ENCODE measurements around the gene SAMD3. TPM values are rescaled to one million over a fixed set of nuclear protein-coding genes. Genes with fewer than 3 reads are reported as not detected.

SAMD3 gene
- total RNA-seq, 4 donors from 2014 or later = 4.0 to 4.4 TPM; not detected in 2

GRCh38 chr6:130229645-130230044 lies 6.9 kb upstream of the SAMD3 start:
- Histone ChIP-seq H3K4me1 (no peaks in the 10 kb centered on the region), H3K9me3 (no peaks in the 10 kb centered on the region), H3K4me3 (no peak overlapping the region), H3K27me3 (no peaks in the 10 kb centered on the region), H3K36me3 (no peaks in the 10 kb centered on the region), H3K27ac (no peak overlapping the region)
- no peak for DNase-seq
- TF ChIP-seq CTCF (IDR thresholded peaks at IDR 0.05) (no peak), POLR2AphosphoS5 (IDR thresholded peaks at IDR 0.05) (no peak), POLR2A (IDR thresholded peaks at IDR 0.05) (no peak), EP300 (IDR thresholded peaks at IDR 0.05; ENCODE audit: low read depth) (no peak)
- in situ Hi-C loops (cut with MboI; ENCODE audit: low pct_ligation_motif_present in 1 of 4, low pct_unique_long_range_greater_than_20kb in 1 of 4, low sequenced_read_pairs in 3 of 4) = no loop called here
- intact Hi-C loops (cut with DNase I; ENCODE audit: low total_unique reads) = no loop called here
- 47 to 72% methylated on average over 4 of the region's 4 CpGs for WGBS, 2 donors (ENCODE audit: low coverage in 1 of 2)

- WGBS, 2 donors (ENCODE audit: low coverage in 1 of 2) = 81 to 94% methylated on average over 3 to 5 of the region's 5 CpGs
- H3K4me3 ChIP-seq = no peak overlapping the region
- no peaks in the 10 kb centered on the region for H3K9me3 ChIP-seq
- intact Hi-C loops (cut with DNase I; ENCODE audit: low total_unique reads) = no loop called here
- in situ Hi-C loops (cut with MboI; ENCODE audit: low pct_ligation_motif_present in 1 of 4, low pct_unique_long_range_greater_than_20kb in 1 of 4, low sequenced_read_pairs in 3 of 4) = no loop called here
- TF ChIP-seq CTCF (IDR thresholded peaks at IDR 0.05) (no peak), POLR2A (IDR thresholded peaks at IDR 0.05) (no peak), POLR2AphosphoS5 (IDR thresholded peaks at IDR 0.05) (no peak), EP300 (IDR thresholded peaks at IDR 0.05; ENCODE audit: low read depth) (no peak)
- H3K4me1 ChIP-seq = no peaks in the 10 kb centered on the region
- H3K27ac ChIP-seq = no peak overlapping the region
- H3K27me3 ChIP-seq = no peaks in the 10 kb centered on the region
- no peaks in the 10 kb centered on the region for H3K36me3 ChIP-seq
- DNase-seq = peak; percentile 36
Observed at GRCh38 chr6:130223508-130223907, 757 bp upstream of the SAMD3 start.

GRCh38 chr6:130218134-130218533 lies 4.6 kb downstream of the SAMD3 start:
- no peaks in the 10 kb centered on the region for H3K9me3 ChIP-seq
- intact Hi-C loops (cut with DNase I; ENCODE audit: low total_unique reads) = loop anchor here (10.0 kb wide), 1 partner anchor 343 kb away; no protein-coding TSS in a partner anchor
- no peak overlapping the region for H3K4me3 ChIP-seq
- in situ Hi-C loops (cut with MboI; ENCODE audit: low pct_ligation_motif_present in 1 of 4, low pct_unique_long_range_greater_than_20kb in 1 of 4, low sequenced_read_pairs in 3 of 4) = no loop called here
- no peaks in the 10 kb centered on the region for H3K27me3 ChIP-seq
- WGBS, 2 donors (ENCODE audit: low coverage in 1 of 2) = 80 to 92% methylated on average over 1 to 8 of the region's 8 CpGs
- DNase-seq = no peak
- TF ChIP-seq POLR2AphosphoS5 (IDR thresholded peaks at IDR 0.05) = no peak
- no peak for TF ChIP-seq POLR2A (IDR thresholded peaks at IDR 0.05)
- TF ChIP-seq CTCF (IDR thresholded peaks at IDR 0.05) = no peak
- no peak for TF ChIP-seq EP300 (IDR thresholded peaks at IDR 0.05; ENCODE audit: low read depth)
- no peaks in the 10 kb centered on the region for H3K36me3 ChIP-seq
- no peak overlapping the region for H3K27ac ChIP-seq
- no peaks in the 10 kb centered on the region for H3K4me1 ChIP-seq

GRCh38 chr6:130216620-130217019 lies 6.1 kb downstream of the SAMD3 start:
- H3K36me3 ChIP-seq = no peaks in the 10 kb centered on the region
- intact Hi-C loops (cut with DNase I; ENCODE audit: low total_unique reads) = loop anchor here (10.0 kb wide), 1 partner anchor 342 kb away; no protein-coding TSS in a partner anchor
- 81 to 83% methylated on average over 4 of the region's 4 CpGs for WGBS, 2 donors (ENCODE audit: low coverage in 1 of 2)
- no peaks in the 10 kb centered on the region for H3K9me3 ChIP-seq
- H3K4me3 ChIP-seq = no peak overlapping the region
- H3K4me1 ChIP-seq = peaks cover 0 to 13% (median 0%) of the 10 kb centered on the region in 4 donors
- TF ChIP-seq CTCF (IDR thresholded peaks at IDR 0.05) (no peak), POLR2A (IDR thresholded peaks at IDR 0.05) (no peak), POLR2AphosphoS5 (IDR thresholded peaks at IDR 0.05) (no peak), EP300 (IDR thresholded peaks at IDR 0.05; ENCODE audit: low read depth) (no peak)
- in situ Hi-C loops (cut with MboI; ENCODE audit: low pct_ligation_motif_present in 1 of 4, low pct_unique_long_range_greater_than_20kb in 1 of 4, low sequenced_read_pairs in 3 of 4) = no loop called here
- no peak for DNase-seq
- no peak overlapping the region for H3K27ac ChIP-seq
- H3K27me3 ChIP-seq = no peaks in the 10 kb centered on the region

Measured in transverse colon (tissue), 4 donors.